Mucosa of rectum (tissue), 2 donors: ENCODE results near the gene CAMK2N1.

Source experiments
- H3K27ac ChIP-seq, 2 donors: one replicate each; pipeline ENCODE4 v1.7.0; 2013; ENCODE audit warnings: inconsistent platforms in 2 of 2, low read depth in 2 of 2, low read length in 2 of 2
- H3K27me3 ChIP-seq, 2 donors: one replicate each; pipeline ENCODE4 v1.7.0; 2013; ENCODE audit warnings: low read length in 2 of 2; ENCODE audit not compliant: control insufficient read depth in 2 of 2, insufficient read depth in 2 of 2
- H3K36me3 ChIP-seq, 2 donors: one replicate each; pipeline ENCODE4 v1.7.0; 2013; ENCODE audit warnings: low read length in 2 of 2; ENCODE audit not compliant: control insufficient read depth in 2 of 2, insufficient read depth in 2 of 2
- H3K4me1 ChIP-seq, 2 donors: one replicate each; pipeline ENCODE4 v1.7.0; 2013; ENCODE audit warnings: low read length in 2 of 2, mild to moderate bottlenecking in 1 of 2; ENCODE audit not compliant: control insufficient read depth in 2 of 2, insufficient read depth in 2 of 2
- H3K4me3 ChIP-seq, 2 donors: one replicate each; pipeline ENCODE4 v1.7.0; 2013; ENCODE audit warnings: low read length in 2 of 2
- H3K9ac ChIP-seq, 2 donors: one replicate each; pipeline ENCODE4 v1.7.0; 2013; ENCODE audit warnings: low read length in 2 of 2, low read depth in 1 of 2, mild to moderate bottlenecking in 1 of 2
- H3K9me3 ChIP-seq, 2 donors: one replicate each; pipeline ENCODE4 v1.7.0; 2013; ENCODE audit warnings: low read length in 2 of 2; ENCODE audit not compliant: control insufficient read depth in 2 of 2
- donor health status: healthy.
- donor health status: Normal muscosa, but diverticular disease.

Gene CAMK2N1

DNA sequence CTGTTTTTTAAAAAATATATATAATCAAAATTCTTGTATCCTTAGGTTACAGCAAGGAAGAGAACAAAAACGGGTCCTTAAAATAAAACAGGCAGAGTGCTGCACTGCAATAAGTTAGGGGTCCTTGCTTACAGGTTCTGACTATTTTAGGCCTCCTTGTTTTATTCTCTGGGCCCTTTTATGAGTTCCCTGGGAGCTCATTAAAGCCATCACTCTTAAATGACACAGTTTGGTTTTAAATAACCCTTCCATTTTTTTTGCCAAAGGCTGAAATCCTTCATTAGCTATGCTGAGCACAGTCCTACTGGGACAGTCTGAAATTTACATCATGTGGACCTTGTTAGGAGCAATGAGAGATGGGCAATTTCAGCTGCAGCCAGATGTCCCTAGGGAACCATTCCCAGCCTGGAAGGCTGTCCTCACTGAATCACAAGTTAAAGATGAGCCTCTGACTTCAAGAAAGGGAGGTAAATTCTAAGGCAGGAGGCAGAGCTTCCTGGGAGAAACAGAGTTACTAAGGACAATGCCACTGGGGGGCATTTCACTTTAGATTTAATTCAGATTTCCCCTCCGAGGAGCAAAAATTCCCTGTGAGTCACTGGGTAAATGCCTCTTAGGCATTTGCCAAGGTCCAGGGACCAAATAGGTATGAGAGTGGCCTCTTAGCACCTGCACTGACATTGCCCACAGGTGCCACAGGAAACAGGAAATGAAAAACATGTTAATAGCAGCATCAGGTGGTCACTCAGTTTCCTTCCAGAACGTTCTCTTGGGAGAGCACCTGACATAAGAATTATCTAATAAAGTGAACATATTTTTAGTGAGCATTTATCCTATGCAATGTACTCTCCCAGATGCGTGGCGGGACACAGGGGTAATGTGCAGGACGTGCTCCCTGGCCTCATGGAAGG lies 25.8 kb upstream of the CAMK2N1 start:
- Histone ChIP-seq H3K27me3 (peaks cover 1 to 4% of the 10 kb centered on the region in 2 donors), H3K36me3 (no peaks in the 10 kb centered on the region), H3K9ac (no peak overlapping the region), H3K4me1 (peaks cover 2 to 6% of the 10 kb centered on the region in 2 donors), H3K27ac (no peak overlapping the region), H3K4me3 (no peak overlapping the region), H3K9me3 (no peaks in the 10 kb centered on the region)

- H3K36me3 ChIP-seq: peaks cover 2 to 6% of the 10 kb centered on the region in 2 donors
- peak overlapping the region; percentile 85 to 91 for H3K9ac ChIP-seq
- peak overlapping the region; percentile 77 to 85 for H3K27ac ChIP-seq
These were observed 22.4 kb upstream of the CAMK2N1 start for GRCh38 chr1:20508411-20508771.

GRCh38 chr1:20507564-20508410 lies 21.8 kb upstream of the CAMK2N1 start, which contains the start of gene MUL1:
MUL1 (minus strand) TSS chr1:20508151; CDS start chr1:20508024, 127 bp downstream.
- H3K9me3 ChIP-seq: no peaks in the 10 kb centered on the region
- H3K36me3 ChIP-seq: peaks cover 2 to 10% of the 10 kb centered on the region in 2 donors
- H3K27ac ChIP-seq: peak within 1 kb of the TSS; percentile 77 to 85
- H3K4me1 ChIP-seq: peaks cover 6 to 7% of the 10 kb centered on the region in 2 donors
- peak within 1 kb of the TSS; percentile 85 to 91 for H3K9ac ChIP-seq
- H3K4me3 ChIP-seq: peak within 1 kb of the TSS; percentile 97 to 98
- H3K27me3 ChIP-seq: peaks cover 1 to 4% of the 10 kb centered on the region in 2 donors

More at GRCh38 chr1:20508411-20508771, 22.4 kb upstream of the CAMK2N1 start:
- H3K27me3 ChIP-seq: peaks cover 1 to 4% of the 10 kb centered on the region in 2 donors
- H3K4me1 ChIP-seq: peaks cover 6 to 7% of the 10 kb centered on the region in 2 donors
- no peaks in the 10 kb centered on the region for H3K9me3 ChIP-seq
- H3K4me3 ChIP-seq: peak overlapping the region; percentile 97 to 98

DNA sequence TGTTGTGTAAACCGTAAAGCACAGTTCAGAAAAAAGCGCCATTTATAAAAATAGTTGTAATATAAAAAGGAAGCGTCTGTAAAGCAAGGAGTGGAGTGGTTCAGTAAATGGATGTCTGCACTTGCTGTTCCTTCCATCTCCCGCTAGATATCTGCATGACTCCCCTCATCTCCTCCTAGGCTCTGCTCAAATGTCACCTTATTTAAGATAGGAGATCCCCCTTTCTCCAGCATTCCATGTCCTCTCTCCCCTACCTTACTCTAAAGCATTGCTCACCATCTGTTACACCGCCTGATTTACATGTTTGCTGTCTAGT lies 21.2 kb upstream of the CAMK2N1 start:
- H3K9ac ChIP-seq: peak overlapping the region; percentile 85 to 91
- peaks cover 6 to 7% of the 10 kb centered on the region in 2 donors for H3K4me1 ChIP-seq
- peak overlapping the region; percentile 97 to 98 for H3K4me3 ChIP-seq
- H3K27ac ChIP-seq: peak overlapping the region; percentile 77 to 85
- H3K9me3 ChIP-seq: no peaks in the 10 kb centered on the region
- H3K36me3 ChIP-seq: peaks cover 4 to 13% of the 10 kb centered on the region in 2 donors
- H3K27me3 ChIP-seq: peaks cover 1 to 4% of the 10 kb centered on the region in 2 donors

DNA sequence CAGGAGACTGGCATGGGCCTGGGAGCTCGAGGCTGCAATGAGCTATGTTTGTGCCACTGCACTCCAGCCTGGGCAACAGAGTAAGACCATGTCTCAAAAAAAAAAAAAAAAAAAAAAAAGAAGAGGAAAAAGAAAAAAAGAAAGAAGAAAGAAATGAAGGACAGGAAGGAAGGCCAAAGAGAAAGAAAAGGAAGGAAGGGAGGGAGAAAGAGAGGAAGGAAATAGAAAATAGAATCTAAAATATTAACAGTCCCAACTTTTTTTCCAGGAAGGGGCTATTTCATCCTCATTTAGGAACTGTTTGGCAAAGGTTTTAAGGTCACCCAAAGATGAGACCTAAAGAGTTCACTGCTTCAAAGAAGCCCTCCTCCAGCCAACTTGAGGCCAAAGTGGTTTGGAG lies 19.5 kb upstream of the CAMK2N1 start:
- peaks cover 21 to 30% of the 10 kb centered on the region in 2 donors for H3K36me3 ChIP-seq
- no peak overlapping the region for H3K27ac ChIP-seq
- H3K9ac ChIP-seq: no peak overlapping the region
- peaks cover 6 to 7% of the 10 kb centered on the region in 2 donors for H3K4me1 ChIP-seq
- no peak overlapping the region for H3K4me3 ChIP-seq
- H3K9me3 ChIP-seq: no peaks in the 10 kb centered on the region
- H3K27me3 ChIP-seq: no peaks in the 10 kb centered on the region

- H3K9ac ChIP-seq: no peak overlapping the region
- H3K4me1 ChIP-seq: peaks cover 0 to under 1% of the 10 kb centered on the region in 2 donors
- no peaks in the 10 kb centered on the region for H3K9me3 ChIP-seq
- peaks cover 43 to 55% of the 10 kb centered on the region in 2 donors for H3K36me3 ChIP-seq
- no peak overlapping the region for H3K4me3 ChIP-seq
- H3K27ac ChIP-seq: no peak overlapping the region
- H3K27me3 ChIP-seq: no peaks in the 10 kb centered on the region
These were observed 14.7 kb upstream of the CAMK2N1 start for GRCh38 chr1:20500716-20501115.

GRCh38 chr1:20499718-20500117 lies 13.7 kb upstream of the CAMK2N1 start:
- H3K9ac ChIP-seq: no peak overlapping the region
- H3K27ac ChIP-seq: no peak overlapping the region
- H3K9me3 ChIP-seq: no peaks in the 10 kb centered on the region
- no peaks in the 10 kb centered on the region for H3K4me1 ChIP-seq
- peaks cover 43 to 55% of the 10 kb centered on the region in 2 donors for H3K36me3 ChIP-seq
- no peak overlapping the region for H3K4me3 ChIP-seq
- H3K27me3 ChIP-seq: no peaks in the 10 kb centered on the region

- no peak overlapping the region for H3K4me3 ChIP-seq
- no peaks in the 10 kb centered on the region for H3K27me3 ChIP-seq
- H3K27ac ChIP-seq: no peak overlapping the region
- peaks cover 43 to 55% of the 10 kb centered on the region in 2 donors for H3K36me3 ChIP-seq
- peaks cover under 1 to 6% of the 10 kb centered on the region in 2 donors for H3K4me1 ChIP-seq
- no peaks in the 10 kb centered on the region for H3K9me3 ChIP-seq
- H3K9ac ChIP-seq: no peak overlapping the region
These were observed 13.1 kb upstream of the CAMK2N1 start for GRCh38 chr1:20499105-20499504.

GRCh38 chr1:20498116-20498515 lies 12.1 kb upstream of the CAMK2N1 start:
- no peaks in the 10 kb centered on the region for H3K9me3 ChIP-seq
- H3K4me1 ChIP-seq: peaks cover 3 to 8% of the 10 kb centered on the region in 2 donors
- no peak overlapping the region for H3K4me3 ChIP-seq
- H3K9ac ChIP-seq: no peak overlapping the region
- H3K27me3 ChIP-seq: no peaks in the 10 kb centered on the region
- H3K36me3 ChIP-seq: peaks cover 43 to 50% of the 10 kb centered on the region in 2 donors
- no peak overlapping the region for H3K27ac ChIP-seq

- no peak overlapping the region for H3K27ac ChIP-seq
- no peak overlapping the region for H3K9ac ChIP-seq
- H3K36me3 ChIP-seq: peaks cover 43 to 46% of the 10 kb centered on the region in 2 donors
- H3K27me3 ChIP-seq: no peaks in the 10 kb centered on the region
- no peak overlapping the region for H3K4me3 ChIP-seq
- peaks cover 3 to 8% of the 10 kb centered on the region in 2 donors for H3K4me1 ChIP-seq
- H3K9me3 ChIP-seq: no peaks in the 10 kb centered on the region
These were observed 11.5 kb upstream of the CAMK2N1 start for GRCh38 chr1:20497506-20497905.
